OCI-LY3 (cell line): ENCODE data around the gene FAM117A.

Experiments
- EZH2phosphoT487 ChIP-seq: fragments of 200-600 bp; shearing (Covaris generic); IDR thresholded peaks from 2 replicates; pipeline ENCODE4 v1.6.1; 2018; ENCODE audit warnings: antibody characterized with exemption, mixed run types, low read depth
- TF ChIP-seq, protein P1 (sequence below): fragments of 200-600, 300-600 bp; sonication (generic); IDR thresholded peaks from 2 replicates; pipeline ENCODE4 v1.5.1; 2014; ENCODE audit warnings: antibody characterized with exemption, low read length, low read depth

DNA sequence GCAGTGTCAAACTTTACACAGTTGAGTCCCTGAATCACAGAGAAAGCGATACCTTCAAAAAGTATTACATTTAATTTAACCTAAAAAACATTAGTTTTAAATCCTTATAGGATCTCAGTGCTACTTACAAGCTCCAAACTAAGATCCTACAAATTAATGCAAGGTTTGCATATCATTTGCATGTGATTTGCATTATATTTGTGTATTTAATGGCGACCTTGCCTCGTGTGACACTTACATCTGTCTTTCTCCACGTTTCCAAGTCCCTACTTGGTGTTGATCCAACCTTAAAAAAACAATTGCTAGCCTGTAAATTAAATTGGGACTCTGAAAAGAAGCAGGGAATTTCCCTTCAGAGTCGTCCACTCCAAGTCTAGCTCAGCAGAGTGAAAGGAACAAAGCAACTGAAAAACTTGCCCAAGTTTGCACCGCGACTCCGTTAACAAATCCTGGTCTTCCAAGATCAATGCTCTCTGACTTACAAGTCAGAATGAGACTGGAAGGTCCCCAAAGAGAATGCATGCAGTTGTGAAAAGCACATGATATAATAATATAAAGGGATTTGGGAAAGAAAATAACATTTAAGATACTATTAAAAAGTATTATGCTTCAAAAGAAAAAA, 739 bp upstream of the FAM117A start:
- TF ChIP-seq, protein P1, sequence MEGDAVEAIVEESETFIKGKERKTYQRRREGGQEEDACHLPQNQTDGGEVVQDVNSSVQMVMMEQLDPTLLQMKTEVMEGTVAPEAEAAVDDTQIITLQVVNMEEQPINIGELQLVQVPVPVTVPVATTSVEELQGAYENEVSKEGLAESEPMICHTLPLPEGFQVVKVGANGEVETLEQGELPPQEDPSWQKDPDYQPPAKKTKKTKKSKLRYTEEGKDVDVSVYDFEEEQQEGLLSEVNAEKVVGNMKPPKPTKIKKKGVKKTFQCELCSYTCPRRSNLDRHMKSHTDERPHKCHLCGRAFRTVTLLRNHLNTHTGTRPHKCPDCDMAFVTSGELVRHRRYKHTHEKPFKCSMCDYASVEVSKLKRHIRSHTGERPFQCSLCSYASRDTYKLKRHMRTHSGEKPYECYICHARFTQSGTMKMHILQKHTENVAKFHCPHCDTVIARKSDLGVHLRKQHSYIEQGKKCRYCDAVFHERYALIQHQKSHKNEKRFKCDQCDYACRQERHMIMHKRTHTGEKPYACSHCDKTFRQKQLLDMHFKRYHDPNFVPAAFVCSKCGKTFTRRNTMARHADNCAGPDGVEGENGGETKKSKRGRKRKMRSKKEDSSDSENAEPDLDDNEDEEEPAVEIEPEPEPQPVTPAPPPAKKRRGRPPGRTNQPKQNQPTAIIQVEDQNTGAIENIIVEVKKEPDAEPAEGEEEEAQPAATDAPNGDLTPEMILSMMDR = no peak
- no peak for TF ChIP-seq EZH2phosphoT487
